Heart left ventricle (tissue), 13 donors: Measurements from ENCODE around the gene CCDC93.

Source experiments
- CTCF ChIP-seq, 12 donors: fragments of 200-600 bp; sonication (generic) in 4 of 12; IDR thresholded peaks; one replicate each; pipeline versions ENCODE4 v1.5.0 to v1.8.0; 2018 to 2022; ENCODE audit warnings: antibody characterized with exemption in 12 of 12, mild to moderate bottlenecking in 5 of 12
- POLR2A ChIP-seq, 2 donors: fragments of 450-650 bp; IDR thresholded peaks; one replicate each; pipeline ENCODE4 v1.6.1; 2017; ENCODE audit warnings: antibody characterized with exemption in 2 of 2, mild to moderate bottlenecking in 2 of 2, moderate library complexity in 2 of 2
- donor health status: ischemic (EF 13 %, LVEDD 7.1; RV severe dilation, severe dysfunction).
- donor health status: DM: no; HTN: yes; CAD: no.
- donor health status: DM: no; HTN: no; CAD: no.
- donor health status: ischemic (EF 25% LVEDD 6.9; RV normal size, moderate dysfunction).
- donor health status: ischemic (EF 25% LVEDD 5.7; RV mildly dilated, moderate dysfunction).
- donor health status: ischemic (EF 35%, LVEDD 5.7; RV mildly dilated, moderate dysfunction).
- donor health status: nonischemic (EF 11% LVEDD 7.7; RV severe dilation, severe dysfunction).
- donor health status: DM: yes; HTN: yes; CAD: no.
- donor health status: PGD.
- donor health status: ischemic (EF 29% LVEDD 5.4; RV normal size, mild dysfunction).
- donor health status: nonischemic (EF 23%, LVEDD 6.1; RV moderate dilation, normal function).

- TF ChIP-seq POLR2A (IDR thresholded peaks at IDR 0.05), result no peak
- no peak for TF ChIP-seq CTCF (IDR thresholded peaks at IDR 0.05)
Observed at GRCh38 chr2:118049816-118050140, 35.9 kb upstream of the CCDC93 start.
